LNCAP (cell line): ENCODE results near the gene TTC36.

ENCODE experiments used
- CTCF ChIP-seq: fragments of 450-650 bp; IDR thresholded peaks from 2 replicates; pipeline ENCODE4 v1.5.1; 2017; ENCODE audit warnings: mild to moderate bottlenecking

TTC36 gene

GRCh38 chr11:118526688-118527087 lies 586 bp upstream of the TTC36 start:
- no peak for TF ChIP-seq CTCF

- TF ChIP-seq CTCF: no peak
These were observed 1.2 kb downstream of the TTC36 start for GRCh38 chr11:118528511-118528910.

- no peak for TF ChIP-seq CTCF
These were observed 2.4 kb downstream of the TTC36 start for GRCh38 chr11:118529584-118530175.

GRCh38 chr11:118530180-118530682 lies 3.0 kb downstream of the TTC36 start:
- TF ChIP-seq CTCF: no peak

GRCh38 chr11:118530683-118531596 lies 3.7 kb downstream of the TTC36 start, which contains the start of gene TMEM25:
TMEM25 (plus strand) TSS chr11:118531192; CDS start chr11:118531802, 610 bp downstream.
- no peak for TF ChIP-seq CTCF

- TF ChIP-seq CTCF: no peak
These were observed 4.4 kb downstream of the TTC36 start for GRCh38 chr11:118531597-118532084.

- no peak for TF ChIP-seq CTCF
These were observed 4.8 kb downstream of the TTC36 start for GRCh38 chr11:118532091-118532490.
